ENCODE data around the gene EXOC3. TPM values are rescaled to one million over a fixed set of nuclear protein-coding genes. Genes with fewer than 3 reads are reported as not detected.
A peak's percentile ranks its signal among the peaks of the same experiment; 100 is the strongest.
"Not testable (repeated sequence)": the region's sequence is repeated elsewhere in the genome, so short reads cannot be mapped to it uniquely, and the experiment has no call there.

The EXOC3 gene
- total RNA-seq, 2 donors from 2014 or later = 60.2 to 89.8 TPM

- Mint-ChIP-seq H3K27me3 (no peaks in the 10 kb centered on the region), H3K27ac (no peak overlapping the region), H3K36me3 (peaks cover 5% of the 10 kb centered on the region), H3K9me3 (no peaks in the 10 kb centered on the region), H3K4me1 (ENCODE audit: low read depth in 2 of 2) (peaks cover 6 to 8% of the 10 kb centered on the region in 2 donors), H3K4me3 (no peak overlapping the region)
- DNase-seq (ENCODE audit: low spot score) = no peak
- ATAC-seq = no peak
Observed at GRCh38 chr5:465591-466403, 22.8 kb downstream of the EXOC3 start.

- Mint-ChIP-seq H3K4me3 (no peak overlapping the region), H3K27me3 (no peaks in the 10 kb centered on the region), H3K9me3 (no peaks in the 10 kb centered on the region), H3K27ac (no peak overlapping the region), H3K36me3 (peaks cover 4% of the 10 kb centered on the region), H3K4me1 (ENCODE audit: low read depth in 2 of 2) (peaks cover 9 to 12% of the 10 kb centered on the region in 2 donors)
- ATAC-seq (no peak), DNase-seq (ENCODE audit: low spot score) (no peak)
Observed at GRCh38 chr5:466661-467310, 23.8 kb downstream of the EXOC3 start.

GRCh38 chr5:468401-468800 lies 25.4 kb downstream of the EXOC3 start:
- Mint-ChIP-seq H3K4me3 (no peak overlapping the region), H3K4me1 (ENCODE audit: low read depth in 2 of 2) (peaks cover 11 to 12% of the 10 kb centered on the region in 2 donors), H3K36me3 (no peaks in the 10 kb centered on the region), H3K27ac (no peak overlapping the region), H3K9me3 (no peaks in the 10 kb centered on the region), H3K27me3 (no peaks in the 10 kb centered on the region)
- ATAC-seq (no peak), DNase-seq (ENCODE audit: low spot score) (no peak)

GRCh38 chr5:469752-470483 lies 26.9 kb downstream of the EXOC3 start:
- Mint-ChIP-seq H3K4me1 (ENCODE audit: low read depth in 2 of 2) (peaks cover 6 to 13% of the 10 kb centered on the region in 2 donors), H3K27me3 (peaks cover 0 to 2% of the 10 kb centered on the region in 2 donors), H3K36me3 (no peaks in the 10 kb centered on the region), H3K4me3 (no peak overlapping the region), H3K27ac (no peak overlapping the region), H3K9me3 (no peaks in the 10 kb centered on the region)
- no peak for ATAC-seq
- DNase-seq (ENCODE audit: low spot score) = no peak

- peaks cover 0 to 7% of the 10 kb centered on the region in 2 donors for H3K27me3 Mint-ChIP-seq
- H3K4me1 Mint-ChIP-seq (ENCODE audit: low read depth in 2 of 2) = peaks cover 6 to 13% of the 10 kb centered on the region in 2 donors
- ATAC-seq (no peak), DNase-seq (ENCODE audit: low spot score) (no peak)
- no peaks in the 10 kb centered on the region for H3K9me3 Mint-ChIP-seq
- peak overlapping the region; percentile 80 for H3K4me3 Mint-ChIP-seq
- no peaks in the 10 kb centered on the region for H3K36me3 Mint-ChIP-seq
- H3K27ac Mint-ChIP-seq = peak overlapping the region; percentile 42 to 60
Observed at GRCh38 chr5:470961-471749, 28.2 kb downstream of the EXOC3 start.

- DNase-seq (ENCODE audit: low spot score) = no peak
- Mint-ChIP-seq H3K36me3 (no peaks in the 10 kb centered on the region), H3K4me3 (peak overlapping the region; percentile 80), H3K9me3 (no peaks in the 10 kb centered on the region), H3K27ac (peak overlapping the region; percentile 42 to 60), H3K4me1 (ENCODE audit: low read depth in 2 of 2) (peaks cover 6 to 13% of the 10 kb centered on the region in 2 donors), H3K27me3 (peaks cover 0 to 8% of the 10 kb centered on the region in 2 donors)
- ATAC-seq = no peak
Observed at GRCh38 chr5:471750-472058, 28.7 kb downstream of the EXOC3 start.

- Mint-ChIP-seq H3K9me3 (no peaks in the 10 kb centered on the region), H3K36me3 (no peaks in the 10 kb centered on the region)
- DNase-seq (ENCODE audit: low spot score) = no peak
Observed at GRCh38 chr5:472076-472655, 29.2 kb downstream of the EXOC3 start.

GRCh38 chr5:472656-473550 lies 29.9 kb downstream of the EXOC3 start:
- peak; percentile 90 to 93 for ATAC-seq
- peaks cover 6 to 16% of the 10 kb centered on the region in 2 donors for H3K4me1 Mint-ChIP-seq (ENCODE audit: low read depth in 2 of 2)

More at GRCh38 chr5:472076-472655, 29.2 kb downstream of the EXOC3 start:
- ATAC-seq = peak; percentile 1 to 29
- Mint-ChIP-seq H3K27ac (peak overlapping the region; percentile 42 to 60), H3K27me3 (peaks cover 0 to 10% of the 10 kb centered on the region in 2 donors), H3K4me1 (ENCODE audit: low read depth in 2 of 2) (peaks cover 6 to 13% of the 10 kb centered on the region in 2 donors), H3K4me3 (peak overlapping the region; percentile 80)

GRCh38 chr5:473551-474192 lies 30.7 kb downstream of the EXOC3 start:
- no peaks in the 10 kb centered on the region for H3K9me3 Mint-ChIP-seq
- ATAC-seq (no peak), DNase-seq (ENCODE audit: low spot score) (no peak)
- H3K4me1 Mint-ChIP-seq (ENCODE audit: low read depth in 2 of 2) = peaks cover 6 to 16% of the 10 kb centered on the region in 2 donors
- peaks cover 0 to 16% of the 10 kb centered on the region in 2 donors for H3K27me3 Mint-ChIP-seq
- H3K36me3 Mint-ChIP-seq = no peaks in the 10 kb centered on the region
- peak overlapping the region; percentile 82 for H3K4me3 Mint-ChIP-seq
- no peak overlapping the region for H3K27ac Mint-ChIP-seq

More at GRCh38 chr5:472656-473550, 29.9 kb downstream of the EXOC3 start:
- peaks cover 0 to 16% of the 10 kb centered on the region in 2 donors for H3K27me3 Mint-ChIP-seq
- H3K9me3 Mint-ChIP-seq = no peaks in the 10 kb centered on the region
- H3K4me3 Mint-ChIP-seq = peak overlapping the region; percentile 60
- DNase-seq (ENCODE audit: low spot score) = peak; percentile 92
- no peaks in the 10 kb centered on the region for H3K36me3 Mint-ChIP-seq
- no peak overlapping the region for H3K27ac Mint-ChIP-seq

- not testable (repeated sequence) for ATAC-seq; H3K27ac Mint-ChIP-seq; H3K36me3 Mint-ChIP-seq; H3K9me3 Mint-ChIP-seq; DNase-seq (ENCODE audit: low spot score)
- Mint-ChIP-seq H3K4me3 (peak overlapping the region; percentile 82), H3K4me1 (ENCODE audit: low read depth in 2 of 2) (peaks cover 6 to 16% of the 10 kb centered on the region in 2 donors), H3K27me3 (peaks cover 0 to 16% of the 10 kb centered on the region in 2 donors)
Observed at GRCh38 chr5:474232-474839, 31.4 kb downstream of the EXOC3 start.

GRCh38 chr5:474840-475661 lies 32.1 kb downstream of the EXOC3 start:
- Mint-ChIP-seq H3K36me3 (no peaks in the 10 kb centered on the region), H3K9me3 (no peaks in the 10 kb centered on the region), H3K4me1 (ENCODE audit: low read depth in 2 of 2) (peaks cover 6 to 16% of the 10 kb centered on the region in 2 donors), H3K27me3 (peaks cover 0 to 16% of the 10 kb centered on the region in 2 donors), H3K27ac (no peak overlapping the region), H3K4me3 (peak overlapping the region; percentile 54)
- ATAC-seq (no peak), DNase-seq (ENCODE audit: low spot score) (peak; percentile 56)
